Upper lobe of left lung (tissue), 6 donors: ENCODE data around the gene OGFOD1. TPM values are rescaled to one million over a fixed set of nuclear protein-coding genes. Genes with fewer than 3 reads are reported as not detected.

Experiments used
- ATAC-seq, 2 donors: fragments of 200-7000 bp; cut with Tn5 transposase; one replicate each; pipeline ENCODE4 v1.9.1; 2022; ENCODE audit warnings: mild to moderate bottlenecking in 2 of 2, moderate library complexity in 2 of 2; ENCODE audit not compliant: low FRiP score in 2 of 2
- DNase-seq, 2 donors: peaks; one replicate each; pipeline ENCODE4 v3.0.0-alpha.2; 2019 to 2020
- H3K27ac ChIP-seq, 4 donors: fragments of 200-600 bp; sonication (generic); one replicate each; pipeline ENCODE4 v1.5.1; 2016 to 2019
- H3K27me3 ChIP-seq, 4 donors: fragments of 200-600 bp; sonication (generic); one replicate each; pipeline ENCODE4 v1.5.1; 2017 to 2019
- H3K36me3 ChIP-seq, 4 donors: fragments of 200-600 bp; sonication (generic); one replicate each; pipeline ENCODE4 v1.5.1; 2016 to 2019
- H3K4me1 ChIP-seq, 4 donors: fragments of 200-600 bp; sonication (generic); one replicate each; pipeline ENCODE4 v1.5.1; 2018 to 2019
- H3K4me3 ChIP-seq, 4 donors: fragments of 200-600 bp; sonication (generic); one replicate each; pipeline ENCODE4 v1.5.1; 2017 to 2019; ENCODE audit warnings: mild to moderate bottlenecking in 2 of 4, moderate library complexity in 1 of 4
- H3K9me3 ChIP-seq, 4 donors: fragments of 200-600 bp; sonication (generic); one replicate each; pipeline ENCODE4 v1.5.1; 2018 to 2019
- EP300 ChIP-seq, 4 donors: sonication (generic); formaldehyde crosslinking; IDR thresholded peaks; one replicate each; pipeline ENCODE4 v1.5.1; 2017; ENCODE audit warnings: antibody characterized with exemption in 4 of 4, control low read depth in 2 of 4
- POLR2A ChIP-seq, 4 donors: fragments of 450-650 bp; IDR thresholded peaks; one replicate each; pipeline ENCODE4 v1.5.1; 2016 to 2017; ENCODE audit warnings: antibody characterized with exemption in 4 of 4, mild to moderate bottlenecking in 2 of 4
- POLR2AphosphoS5 ChIP-seq, 2 donors: sonication (generic); formaldehyde crosslinking; IDR thresholded peaks; one replicate each; pipeline ENCODE4 v1.5.1; 2017; ENCODE audit warnings: antibody characterized with exemption in 2 of 2
- WGBS, 2 donors: methylation state at CpG; one replicate each; pipeline ENCODE4 v1.1.5; 2017 to 2018; 5-methylcytosine and 5-hydroxymethylcytosine counted together
- total RNA-seq, 6 donors: library from RNA; depleted of rRNA in 4 of 6; stranded (reverse); fragments of >200 nt in 4 of 6; gene quantifications; one replicate each; pipeline versions ENCODE4 v1.1.0 to v1.2.1, GENCODE V29; 2016 to 2021
- TF ChIP-seq, protein P1 (sequence below), 6 experiments: fragments of 450-650 bp in 4 of 6; fragments of 200-600 bp in 2 of 6; sonication (generic) in 2 of 6; IDR thresholded peaks; one replicate each; pipeline ENCODE4 v1.5.1; 2016 to 2019; ENCODE audit warnings: antibody characterized with exemption in 6 of 6
- donor health status: DM: no; HTN: no; CAD: no; lungs with moderate emphysema.
- donor health status: DM: no; HTN: yes; CAD: no; lungs with severe emphysema.

Gene OGFOD1
- total RNA-seq, 6 donors from 2014 or later = 19.8 to 72.3 (median 29.7) TPM

DNA sequence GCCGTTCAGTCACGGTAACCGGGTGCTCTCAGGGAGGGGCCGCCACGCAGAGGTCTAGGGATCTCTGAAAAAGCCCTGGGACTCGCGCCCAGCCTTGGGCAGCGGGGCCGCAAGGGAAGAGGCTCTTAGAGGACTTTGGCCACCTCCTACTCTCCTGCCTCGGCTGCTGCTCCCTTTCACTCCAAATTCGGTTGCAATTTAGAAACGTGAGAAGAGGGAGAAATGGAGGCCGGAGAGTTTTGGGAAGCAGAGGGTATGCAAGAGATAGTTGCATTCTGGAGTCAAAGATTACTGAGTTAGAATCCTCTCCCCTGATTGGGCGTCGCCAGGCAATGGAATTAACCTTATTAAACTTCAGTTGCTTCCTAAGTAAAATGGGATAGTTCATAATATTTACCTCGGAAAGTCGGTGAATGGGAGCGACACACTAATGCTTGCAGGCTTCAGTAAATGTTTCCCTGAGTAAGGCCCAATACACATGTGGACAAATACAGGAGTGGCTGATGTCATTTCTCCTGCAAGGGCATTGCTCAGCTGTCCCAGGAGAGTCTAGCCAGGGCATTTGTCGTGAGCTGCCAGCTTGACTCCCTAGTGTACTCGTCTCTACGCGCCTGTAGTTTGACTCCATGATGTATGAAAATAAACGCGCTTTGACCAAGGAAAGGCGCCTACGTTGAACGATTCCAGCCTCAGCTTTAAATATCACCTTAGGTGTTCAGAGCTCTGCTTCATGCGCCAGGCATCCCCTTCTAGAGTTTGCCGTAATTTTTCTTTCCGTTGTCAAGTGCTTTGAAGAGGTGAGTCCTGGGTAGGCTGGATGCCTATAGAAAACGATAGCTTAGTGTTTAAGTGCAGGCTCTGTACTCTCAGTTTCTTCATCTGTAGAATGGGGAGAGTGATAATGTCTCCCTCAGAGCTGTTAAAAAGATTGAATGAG is 667 bp downstream of the OGFOD1 start:
- 8 to 11% methylated on average over 31 of the region's 31 CpGs for WGBS, 2 donors
- H3K27me3 ChIP-seq = no peaks in the 10 kb centered on the region
- TF ChIP-seq POLR2A (IDR thresholded peaks at IDR 0.05) = peak in 1 of 4 donors; percentile 10
- no peak for TF ChIP-seq EP300 (IDR thresholded peaks at IDR 0.05)
- no peak for TF ChIP-seq POLR2AphosphoS5 (IDR thresholded peaks at IDR 0.05)
- TF ChIP-seq, protein P1, sequence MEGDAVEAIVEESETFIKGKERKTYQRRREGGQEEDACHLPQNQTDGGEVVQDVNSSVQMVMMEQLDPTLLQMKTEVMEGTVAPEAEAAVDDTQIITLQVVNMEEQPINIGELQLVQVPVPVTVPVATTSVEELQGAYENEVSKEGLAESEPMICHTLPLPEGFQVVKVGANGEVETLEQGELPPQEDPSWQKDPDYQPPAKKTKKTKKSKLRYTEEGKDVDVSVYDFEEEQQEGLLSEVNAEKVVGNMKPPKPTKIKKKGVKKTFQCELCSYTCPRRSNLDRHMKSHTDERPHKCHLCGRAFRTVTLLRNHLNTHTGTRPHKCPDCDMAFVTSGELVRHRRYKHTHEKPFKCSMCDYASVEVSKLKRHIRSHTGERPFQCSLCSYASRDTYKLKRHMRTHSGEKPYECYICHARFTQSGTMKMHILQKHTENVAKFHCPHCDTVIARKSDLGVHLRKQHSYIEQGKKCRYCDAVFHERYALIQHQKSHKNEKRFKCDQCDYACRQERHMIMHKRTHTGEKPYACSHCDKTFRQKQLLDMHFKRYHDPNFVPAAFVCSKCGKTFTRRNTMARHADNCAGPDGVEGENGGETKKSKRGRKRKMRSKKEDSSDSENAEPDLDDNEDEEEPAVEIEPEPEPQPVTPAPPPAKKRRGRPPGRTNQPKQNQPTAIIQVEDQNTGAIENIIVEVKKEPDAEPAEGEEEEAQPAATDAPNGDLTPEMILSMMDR (IDR thresholded peaks at IDR 0.05) = no peak
- peak overlapping the region; percentile 83 to 97 (median 88) for H3K4me3 ChIP-seq
- DNase-seq = peak in 1 of 2 donors; percentile 54
- peak overlapping the region; percentile 81 to 89 (median 84) for H3K27ac ChIP-seq
- no peaks in the 10 kb centered on the region for H3K9me3 ChIP-seq
- peaks cover 4 to 38% (median 8%) of the 10 kb centered on the region in 4 donors for H3K36me3 ChIP-seq
- ATAC-seq = peak; percentile 76 to 80
- peaks cover 18 to 34% (median 29%) of the 10 kb centered on the region in 4 donors for H3K4me1 ChIP-seq

DNA sequence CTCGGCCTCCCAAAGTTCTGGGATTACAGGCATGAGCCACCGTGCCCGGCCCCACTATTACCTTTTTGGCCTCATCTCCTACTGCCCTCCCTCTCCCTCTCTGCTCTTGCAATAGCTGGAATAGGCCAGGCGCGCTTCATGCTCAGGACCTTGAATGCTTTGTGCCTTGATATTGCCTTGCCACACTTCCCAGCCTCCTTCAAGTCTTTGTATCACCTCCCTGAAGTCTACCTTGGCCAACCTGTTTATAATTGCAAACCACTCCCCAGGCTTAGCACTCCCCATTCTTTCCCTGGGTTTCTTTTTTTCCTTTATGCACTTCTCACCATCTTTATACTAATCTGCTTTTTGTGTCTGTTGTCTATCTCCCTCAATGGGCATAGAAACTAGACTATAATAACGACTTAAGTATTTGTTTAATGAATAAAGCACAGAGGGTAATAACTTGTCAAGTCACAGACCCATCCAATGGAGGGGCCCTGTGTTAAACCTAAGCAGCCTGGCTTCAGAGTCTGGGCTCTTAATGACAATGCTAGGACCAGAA is 6.6 kb downstream of the OGFOD1 start:
- H3K4me1 ChIP-seq = peaks cover under 1 to 6% (median 5%) of the 10 kb centered on the region in 4 donors
- H3K27me3 ChIP-seq = no peaks in the 10 kb centered on the region
- no peaks in the 10 kb centered on the region for H3K9me3 ChIP-seq
- no peak overlapping the region for H3K27ac ChIP-seq
- peaks cover 10 to 73% (median 19%) of the 10 kb centered on the region in 4 donors for H3K36me3 ChIP-seq
- DNase-seq (no peak), ATAC-seq (no peak)
- no peak overlapping the region for H3K4me3 ChIP-seq
- WGBS, 2 donors = 93 to 96% methylated on average over 6 of the region's 6 CpGs
- TF ChIP-seq EP300 (IDR thresholded peaks at IDR 0.05) (no peak), POLR2AphosphoS5 (IDR thresholded peaks at IDR 0.05) (no peak)

DNA sequence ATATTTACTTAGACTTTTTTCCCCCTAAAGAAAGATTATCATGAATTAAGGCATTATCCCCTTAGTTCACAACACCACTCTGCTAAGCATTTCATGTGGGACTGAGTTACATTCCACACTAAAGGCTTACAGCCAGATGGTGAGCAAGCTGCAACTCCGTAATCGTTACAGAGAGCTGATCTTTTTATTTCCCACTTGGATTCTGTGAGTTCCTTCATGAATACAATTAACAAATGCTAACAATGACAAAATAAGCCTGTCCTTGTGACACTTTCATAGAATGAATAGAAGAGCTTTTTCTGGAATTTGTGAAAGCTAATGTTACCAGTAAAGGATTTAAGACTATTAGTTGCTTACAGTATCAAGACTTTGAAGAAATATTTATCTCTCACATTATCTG is 8.7 kb downstream of the OGFOD1 start:
- no peaks in the 10 kb centered on the region for H3K27me3 ChIP-seq
- no peak for ATAC-seq
- H3K36me3 ChIP-seq = peaks cover 10 to 78% (median 20%) of the 10 kb centered on the region in 4 donors
- no peak overlapping the region for H3K4me3 ChIP-seq
- 83 to 94% methylated on average over 2 of the region's 2 CpGs for WGBS, 2 donors
- no peak overlapping the region for H3K27ac ChIP-seq
- peaks cover 0 to 6% (median 3%) of the 10 kb centered on the region in 4 donors for H3K4me1 ChIP-seq
- TF ChIP-seq POLR2AphosphoS5 (IDR thresholded peaks at IDR 0.05) = no peak
- no peak for TF ChIP-seq POLR2A (IDR thresholded peaks at IDR 0.05)
- no peak for TF ChIP-seq EP300 (IDR thresholded peaks at IDR 0.05)
- TF ChIP-seq, protein P1 (IDR thresholded peaks at IDR 0.05) = no peak
- no peak for DNase-seq
- no peaks in the 10 kb centered on the region for H3K9me3 ChIP-seq

DNA sequence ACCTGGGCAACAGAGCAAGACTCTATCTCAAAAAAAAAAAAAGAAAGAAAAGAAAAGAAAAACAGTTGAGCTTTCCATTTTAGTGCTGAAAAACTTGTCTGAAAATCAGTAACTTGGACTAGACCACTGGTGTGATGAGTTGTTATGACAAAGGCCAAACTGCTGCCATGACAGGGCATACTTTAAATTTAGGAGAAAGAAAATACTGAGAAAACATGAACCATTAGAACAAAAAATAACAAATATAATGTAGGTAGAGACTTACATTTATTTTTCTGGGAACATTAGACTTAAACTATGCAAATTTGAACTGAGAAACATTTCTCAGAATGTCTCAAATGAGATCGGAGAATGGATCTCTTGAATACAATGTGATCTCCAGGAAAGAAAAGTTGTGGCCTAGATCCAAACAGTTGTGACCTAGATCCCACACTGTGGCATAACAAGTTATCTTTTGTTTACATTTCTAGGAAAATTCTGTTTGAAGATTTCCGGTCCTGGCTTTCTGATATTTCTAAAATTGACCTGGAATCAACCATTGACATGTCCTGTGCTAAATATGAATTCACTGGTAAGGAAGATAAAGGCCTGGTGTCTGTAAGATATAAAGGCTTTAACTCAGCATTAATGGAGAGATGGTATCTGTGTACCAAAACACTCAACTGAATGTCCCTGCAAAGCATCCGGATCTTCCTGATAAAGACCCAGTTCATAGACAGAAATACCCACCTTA is 10.9 kb downstream of the OGFOD1 start:
- Histone ChIP-seq H3K4me1 (peaks cover 0 to 6% (median 3%) of the 10 kb centered on the region in 4 donors), H3K9me3 (no peaks in the 10 kb centered on the region), H3K27ac (no peak overlapping the region), H3K4me3 (no peak overlapping the region), H3K27me3 (no peaks in the 10 kb centered on the region), H3K36me3 (peaks cover 10 to 80% (median 29%) of the 10 kb centered on the region in 4 donors)
- ATAC-seq = no peak
- WGBS, 2 donors = 52 to 62% methylated on average over 3 of the region's 3 CpGs
- no peak for TF ChIP-seq POLR2AphosphoS5 (IDR thresholded peaks at IDR 0.05)
- no peak for TF ChIP-seq EP300 (IDR thresholded peaks at IDR 0.05)
- TF ChIP-seq, protein P1 (IDR thresholded peaks at IDR 0.05) = no peak
- TF ChIP-seq POLR2A (IDR thresholded peaks at IDR 0.05) = no peak
- DNase-seq = no peak

DNA sequence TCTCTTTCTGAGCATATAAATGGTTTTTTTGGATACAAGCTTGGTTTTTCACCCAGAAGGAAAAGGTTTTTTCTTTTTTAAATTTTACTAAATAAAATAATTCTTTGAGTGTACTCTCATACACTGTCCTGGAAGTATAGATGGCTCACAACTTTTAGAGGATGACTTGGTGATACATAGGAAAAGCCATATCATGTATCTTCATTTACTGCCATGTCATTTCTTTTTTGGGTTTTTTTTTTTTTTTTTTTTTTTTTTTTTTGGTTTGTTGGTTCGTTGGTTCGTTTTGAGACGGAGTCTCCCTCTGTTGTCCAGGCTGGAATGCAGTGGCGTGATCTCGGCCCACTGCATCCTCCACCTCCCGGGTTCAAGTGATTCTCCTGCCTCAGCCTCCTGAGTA is 11.8 kb downstream of the OGFOD1 start:
- peaks cover 0 to 6% (median 3%) of the 10 kb centered on the region in 4 donors for H3K4me1 ChIP-seq
- peaks cover 10 to 81% (median 29%) of the 10 kb centered on the region in 4 donors for H3K36me3 ChIP-seq
- H3K9me3 ChIP-seq = no peaks in the 10 kb centered on the region
- H3K27me3 ChIP-seq = no peaks in the 10 kb centered on the region
- no peak for ATAC-seq
- WGBS, 2 donors = 93 to 99% methylated on average over 3 to 6 of the region's 6 CpGs
- no peak overlapping the region for H3K4me3 ChIP-seq
- TF ChIP-seq, protein P1 (IDR thresholded peaks at IDR 0.05) = no peak
- TF ChIP-seq POLR2AphosphoS5 (IDR thresholded peaks at IDR 0.05) = no peak
- H3K27ac ChIP-seq = no peak overlapping the region
- no peak for DNase-seq
